Coronary artery (tissue), 2 donors: ENCODE results near the gene KCNQ5.

ENCODE experiments used
- DNase-seq: peaks from one replicate; pipeline ENCODE4 v3.0.0-alpha.2; 2017; ENCODE audit warnings: low spot score
- H3K27ac ChIP-seq, 2 donors: fragments of 200-600 bp; sonication (generic); one replicate each; pipeline ENCODE4 v1.5.1; 2016 to 2019
- H3K4me3 ChIP-seq: fragments of 200-600 bp; sonication (generic); 2 replicates; pipeline ENCODE4 v1.5.1; 2016; ENCODE audit warnings: mild to moderate bottlenecking, moderate library complexity
- TF ChIP-seq, protein P1 (sequence below): fragments of 200-600 bp; sonication (generic); IDR thresholded peaks from one replicate; pipeline ENCODE4 v1.5.1; 2019; ENCODE audit warnings: antibody characterized with exemption

The KCNQ5 gene

DNA sequence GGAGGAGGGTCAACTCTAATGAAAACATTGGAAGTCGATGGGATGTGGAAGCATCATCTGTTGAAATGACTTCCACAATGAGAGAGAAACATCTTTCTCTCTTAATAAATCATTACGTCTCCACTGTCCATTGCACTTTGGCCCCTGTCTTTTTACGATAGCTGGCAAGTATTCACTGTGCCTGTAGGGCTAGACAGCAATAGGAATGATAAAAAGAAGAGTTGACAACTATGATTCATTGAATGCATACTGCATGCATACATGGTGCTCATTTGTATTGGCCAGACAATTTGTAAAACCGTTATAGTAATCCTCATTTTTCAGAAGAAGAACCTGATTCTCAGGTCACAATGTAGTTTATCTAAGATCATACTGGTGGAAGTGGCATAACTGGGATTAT, 220.3 kb downstream of the KCNQ5 start:
- Histone ChIP-seq H3K27ac (no peak overlapping the region), H3K4me3 (no peak overlapping the region)
- DNase-seq, result no peak
- TF ChIP-seq, protein P1, sequence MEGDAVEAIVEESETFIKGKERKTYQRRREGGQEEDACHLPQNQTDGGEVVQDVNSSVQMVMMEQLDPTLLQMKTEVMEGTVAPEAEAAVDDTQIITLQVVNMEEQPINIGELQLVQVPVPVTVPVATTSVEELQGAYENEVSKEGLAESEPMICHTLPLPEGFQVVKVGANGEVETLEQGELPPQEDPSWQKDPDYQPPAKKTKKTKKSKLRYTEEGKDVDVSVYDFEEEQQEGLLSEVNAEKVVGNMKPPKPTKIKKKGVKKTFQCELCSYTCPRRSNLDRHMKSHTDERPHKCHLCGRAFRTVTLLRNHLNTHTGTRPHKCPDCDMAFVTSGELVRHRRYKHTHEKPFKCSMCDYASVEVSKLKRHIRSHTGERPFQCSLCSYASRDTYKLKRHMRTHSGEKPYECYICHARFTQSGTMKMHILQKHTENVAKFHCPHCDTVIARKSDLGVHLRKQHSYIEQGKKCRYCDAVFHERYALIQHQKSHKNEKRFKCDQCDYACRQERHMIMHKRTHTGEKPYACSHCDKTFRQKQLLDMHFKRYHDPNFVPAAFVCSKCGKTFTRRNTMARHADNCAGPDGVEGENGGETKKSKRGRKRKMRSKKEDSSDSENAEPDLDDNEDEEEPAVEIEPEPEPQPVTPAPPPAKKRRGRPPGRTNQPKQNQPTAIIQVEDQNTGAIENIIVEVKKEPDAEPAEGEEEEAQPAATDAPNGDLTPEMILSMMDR, result no peak

DNA sequence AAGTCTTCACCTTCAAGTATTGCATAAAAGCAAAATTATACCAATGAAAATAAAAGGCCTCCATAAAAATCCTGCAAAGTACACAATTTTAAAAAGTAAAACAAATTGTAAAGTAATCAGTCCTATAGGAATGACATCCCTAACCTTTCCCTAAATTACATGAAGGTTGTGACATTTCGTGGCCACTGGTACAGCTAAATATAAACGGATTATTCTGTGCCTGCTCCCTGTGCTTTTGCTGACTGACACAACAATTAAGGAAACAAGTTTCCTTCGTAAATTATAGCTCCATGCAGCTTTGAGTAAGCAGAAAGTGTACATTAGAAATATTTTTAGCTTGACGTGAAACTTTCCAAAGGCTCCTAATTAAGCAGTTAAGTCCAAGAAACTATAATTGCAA, 222.8 kb downstream of the KCNQ5 start:
- TF ChIP-seq, protein P1, result no peak
- no peak overlapping the region for H3K27ac ChIP-seq
- no peak for DNase-seq
- no peak overlapping the region for H3K4me3 ChIP-seq

DNA sequence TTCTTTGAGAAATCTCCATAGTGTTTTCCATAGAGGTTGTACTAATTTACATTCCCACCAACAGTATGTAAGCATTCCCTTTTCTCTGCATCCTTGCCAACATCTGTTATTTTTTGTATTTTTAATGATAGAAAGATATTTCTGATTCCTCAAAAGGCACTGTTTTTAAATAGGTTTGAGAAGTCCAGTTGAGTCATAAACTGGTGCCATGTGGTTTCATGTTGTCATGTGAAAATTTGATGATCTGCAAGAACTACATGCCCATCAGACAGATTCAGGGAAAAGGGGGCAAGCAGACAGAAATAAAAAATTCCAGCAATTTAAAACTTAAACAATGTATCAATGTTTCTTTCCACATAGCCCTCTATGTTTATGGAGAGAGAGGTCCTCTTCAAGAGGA, 227.5 kb downstream of the KCNQ5 start:
- TF ChIP-seq, protein P1, result no peak
- DNase-seq, result no peak
- no peak overlapping the region for H3K4me3 ChIP-seq
- no peak overlapping the region for H3K27ac ChIP-seq

DNA sequence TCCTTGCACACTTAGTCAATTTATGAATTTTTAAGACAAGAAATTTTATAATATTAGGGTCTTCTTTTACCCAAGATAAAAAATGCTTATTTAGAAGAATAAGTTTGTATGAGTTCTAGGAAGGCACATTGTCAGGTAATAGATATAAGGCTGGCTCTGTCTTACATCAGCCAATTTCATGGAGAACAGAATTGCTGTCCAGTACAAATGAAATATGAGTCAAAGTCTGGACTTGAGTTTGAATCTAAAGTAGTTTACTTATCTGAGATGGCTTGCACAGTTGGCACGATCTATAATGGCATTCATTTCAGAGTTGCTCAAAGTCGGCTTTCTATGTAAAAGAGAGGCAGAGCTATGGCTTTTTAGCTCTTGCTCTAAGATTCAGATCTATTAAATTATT, 228.2 kb downstream of the KCNQ5 start:
- TF ChIP-seq, protein P1, result no peak
- no peak for DNase-seq
- Histone ChIP-seq H3K4me3 (no peak overlapping the region), H3K27ac (no peak overlapping the region)

DNA sequence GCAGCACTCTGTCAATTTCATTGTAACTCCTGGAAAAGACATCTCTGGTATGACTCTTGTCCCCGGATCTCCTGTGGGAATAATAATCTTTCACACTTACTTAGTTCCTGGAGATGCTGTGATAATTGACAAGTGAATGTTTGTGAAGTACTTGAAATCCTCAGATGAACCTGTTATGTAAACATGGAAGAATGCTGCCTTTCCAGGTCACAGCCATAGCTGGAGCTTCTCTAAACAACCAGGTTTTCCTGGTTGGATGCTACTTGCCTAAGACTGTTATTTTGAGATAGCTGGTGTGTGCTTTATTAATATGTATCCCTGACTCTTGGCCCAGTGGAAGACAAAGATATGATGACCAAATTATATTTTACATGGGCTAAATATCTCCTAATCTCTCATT, 228.6 kb downstream of the KCNQ5 start:
- no peak overlapping the region for H3K4me3 ChIP-seq
- no peak for DNase-seq
- no peak overlapping the region for H3K27ac ChIP-seq
- TF ChIP-seq, protein P1, result no peak

DNA sequence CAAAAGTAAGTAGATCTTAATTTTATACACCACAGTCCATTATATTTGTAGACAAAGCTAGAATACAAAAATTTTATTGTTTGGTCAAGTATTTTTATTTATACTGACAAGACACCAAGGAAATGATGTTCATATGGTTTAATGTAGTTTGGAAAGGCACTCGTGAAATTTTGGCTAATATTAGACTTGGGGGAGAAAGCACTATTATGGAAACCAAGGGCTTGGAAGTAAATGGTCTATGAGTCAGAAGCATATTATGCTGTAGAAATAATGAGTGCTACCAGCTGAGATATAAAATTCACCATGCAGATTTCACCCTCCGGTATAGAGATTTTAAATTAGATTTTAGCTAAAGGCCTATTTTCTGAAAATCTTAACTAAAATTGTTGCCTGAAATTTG, 233.6 kb downstream of the KCNQ5 start:
- TF ChIP-seq, protein P1, result no peak
- Histone ChIP-seq H3K27ac (no peak overlapping the region), H3K4me3 (no peak overlapping the region)
- DNase-seq, result no peak

DNA sequence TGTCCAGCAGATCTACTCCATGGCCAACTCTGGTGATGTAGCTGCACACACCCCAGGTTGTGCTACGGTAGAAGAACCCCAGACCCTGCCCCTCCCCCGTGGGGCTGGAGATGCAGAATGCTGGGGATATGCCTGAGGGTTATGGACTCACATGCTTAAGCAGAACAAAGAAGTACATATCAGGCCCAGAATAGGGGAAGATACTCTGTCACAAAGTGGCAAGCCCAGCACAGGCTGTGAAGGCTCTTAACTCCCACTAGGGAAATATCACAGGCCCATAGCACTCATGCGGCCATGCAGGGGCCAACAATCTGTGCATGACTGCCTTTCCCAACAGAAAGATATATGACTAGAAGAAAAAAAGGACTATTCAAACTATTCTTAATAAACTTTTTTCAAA, 234.9 kb downstream of the KCNQ5 start:
- no peak overlapping the region for H3K27ac ChIP-seq
- H3K4me3 ChIP-seq, result no peak overlapping the region
- TF ChIP-seq, protein P1, result no peak
- DNase-seq, result no peak
